Stimulated activated CD4-positive, alpha-beta T cell treated with anti-CD3 and anti-CD28 coated beads, Interleukin-1b, Interleukin-23, amount 100 ng/mL, for 4 hours (primary cell): Measurements from ENCODE around the gene SUPT20HL2.
"Not testable (repeated sequence)": the region's sequence is repeated elsewhere in the genome, so short reads cannot be mapped to it uniquely, and the experiment has no call there.

Experiments
- DNase-seq, 2 donors: peaks; one replicate each; pipeline ENCODE4 v3.0.0-alpha.2; 2020; ENCODE audit warnings: low read depth in 2 of 2

SUPT20HL2 gene

GRCh38 chrX:24309580-24310374 is 4.1 kb downstream of the SUPT20HL2 start:
- not testable (repeated sequence) for DNase-seq

GRCh38 chrX:24308803-24309202 is 5.1 kb downstream of the SUPT20HL2 start:
- not testable (repeated sequence) for DNase-seq

GRCh38 chrX:24306440-24306839 is 7.4 kb downstream of the SUPT20HL2 start:
- no peak for DNase-seq

GRCh38 chrX:24305905-24306304 is 8.0 kb downstream of the SUPT20HL2 start:
- DNase-seq = no peak

- DNase-seq = no peak
These were observed 12.1 kb downstream of the SUPT20HL2 start for GRCh38 chrX:24301806-24302205.

GRCh38 chrX:24301060-24301459 is 12.8 kb downstream of the SUPT20HL2 start:
- DNase-seq = no peak

- no peak for DNase-seq
These were observed 15.7 kb downstream of the SUPT20HL2 start for GRCh38 chrX:24298191-24298590.

- peak in 1 of 2 donors; percentile 4 for DNase-seq
These were observed 19.2 kb downstream of the SUPT20HL2 start for GRCh38 chrX:24294619-24295018.

GRCh38 chrX:24293412-24293811 is 20.5 kb downstream of the SUPT20HL2 start:
- no peak for DNase-seq

GRCh38 chrX:24292353-24292752 is 21.5 kb downstream of the SUPT20HL2 start:
- no peak for DNase-seq

- no peak for DNase-seq
These were observed 28.8 kb downstream of the SUPT20HL2 start for GRCh38 chrX:24285082-24285481.

GRCh38 chrX:24283127-24283794 is 30.6 kb downstream of the SUPT20HL2 start:
- DNase-seq = no peak

- no peak for DNase-seq
These were observed 31.3 kb downstream of the SUPT20HL2 start for GRCh38 chrX:24282381-24283126.

- DNase-seq = no peak
These were observed 36.5 kb downstream of the SUPT20HL2 start for GRCh38 chrX:24277405-24277804.

- DNase-seq = no peak
These were observed 37.9 kb downstream of the SUPT20HL2 start for GRCh38 chrX:24276015-24276414.

- DNase-seq = no peak
These were observed 42.6 kb downstream of the SUPT20HL2 start for GRCh38 chrX:24271262-24271661.

GRCh38 chrX:24268786-24269185 is 45.1 kb downstream of the SUPT20HL2 start:
- no peak for DNase-seq

GRCh38 chrX:24266996-24267395 is 46.9 kb downstream of the SUPT20HL2 start:
- DNase-seq = no peak

GRCh38 chrX:24264383-24264782 is 49.5 kb downstream of the SUPT20HL2 start:
- DNase-seq = no peak

GRCh38 chrX:24262309-24262708 is 51.6 kb downstream of the SUPT20HL2 start:
- DNase-seq = no peak
